ENCODE measurements around the gene CLEC16A. TPM values are rescaled to one million over a fixed set of nuclear protein-coding genes. Genes with fewer than 3 reads are reported as not detected.

The CLEC16A gene
- total RNA-seq, 1 experiment from 2014 or later, result 17.4 TPM

DNA sequence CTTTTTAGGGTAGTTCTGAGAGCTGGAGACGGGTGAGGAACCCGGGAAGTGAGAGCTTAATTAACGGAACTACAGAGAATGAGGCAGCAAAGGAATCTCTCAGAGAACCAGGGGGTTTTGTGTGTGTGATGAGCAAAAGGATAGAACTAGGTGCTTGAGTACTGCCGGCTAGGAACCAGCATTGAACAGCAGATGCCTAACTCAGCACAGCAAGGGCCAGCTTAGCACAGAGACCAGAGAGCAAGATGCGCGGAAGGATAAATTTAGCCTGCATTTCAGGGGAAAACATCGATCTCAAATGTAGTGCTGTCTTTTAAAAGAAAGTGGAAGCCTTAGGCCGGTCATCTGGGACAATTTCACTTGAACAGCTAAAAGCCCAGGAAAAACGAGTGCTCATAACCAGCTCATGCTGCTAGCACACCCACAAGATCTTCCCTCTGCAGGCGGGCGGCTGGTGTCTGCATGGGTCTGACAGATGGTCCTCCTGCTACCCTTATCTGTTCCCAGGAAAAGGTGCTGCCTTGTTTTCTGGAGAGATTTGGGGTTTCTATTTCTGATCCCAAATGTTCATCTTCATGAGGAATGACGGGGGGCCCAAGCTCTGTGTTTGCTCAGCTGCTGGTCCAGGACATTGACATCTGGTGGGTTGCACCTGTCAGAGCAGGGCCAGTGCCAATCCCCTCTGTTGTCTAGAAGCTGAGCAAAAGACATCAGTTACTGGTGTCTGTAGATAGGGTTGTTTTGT is 207.7 kb downstream of the CLEC16A start:
- no peaks in the 10 kb centered on the region for H3K36me3 ChIP-seq (ENCODE audit: insufficient read depth, low read length)
- no peaks in the 10 kb centered on the region for H3K4me1 ChIP-seq (ENCODE audit: low read length)
- no peaks in the 10 kb centered on the region for H3K79me2 ChIP-seq (ENCODE audit: low read length)
- H3K9ac ChIP-seq (ENCODE audit: low read length), result no peak overlapping the region
- no peak overlapping the region for H3K4me3 ChIP-seq (ENCODE audit: low read length)
- no peak overlapping the region for H3K4me2 ChIP-seq (ENCODE audit: low read depth, low read length, poor library complexity, severe bottlenecking)
- no peak for DNase-seq
- H3K27me3 ChIP-seq (ENCODE audit: low read length), result no peaks in the 10 kb centered on the region
- no peaks in the 10 kb centered on the region for H3K9me3 ChIP-seq (ENCODE audit: low read length)
- H3K27ac ChIP-seq (ENCODE audit: low read length), result no peak overlapping the region
- H3K9me2 ChIP-seq (replicated peaks; ENCODE audit: insufficient read depth, low read length), result no peaks in the 10 kb centered on the region
- H4K20me1 ChIP-seq (ENCODE audit: insufficient read depth, low read depth, low read length), result peaks cover 10% of the 10 kb centered on the region; the same call in 1 of the 2 replicates
- no peak overlapping the region for H2AFZ ChIP-seq (ENCODE audit: low read length)

DNA sequence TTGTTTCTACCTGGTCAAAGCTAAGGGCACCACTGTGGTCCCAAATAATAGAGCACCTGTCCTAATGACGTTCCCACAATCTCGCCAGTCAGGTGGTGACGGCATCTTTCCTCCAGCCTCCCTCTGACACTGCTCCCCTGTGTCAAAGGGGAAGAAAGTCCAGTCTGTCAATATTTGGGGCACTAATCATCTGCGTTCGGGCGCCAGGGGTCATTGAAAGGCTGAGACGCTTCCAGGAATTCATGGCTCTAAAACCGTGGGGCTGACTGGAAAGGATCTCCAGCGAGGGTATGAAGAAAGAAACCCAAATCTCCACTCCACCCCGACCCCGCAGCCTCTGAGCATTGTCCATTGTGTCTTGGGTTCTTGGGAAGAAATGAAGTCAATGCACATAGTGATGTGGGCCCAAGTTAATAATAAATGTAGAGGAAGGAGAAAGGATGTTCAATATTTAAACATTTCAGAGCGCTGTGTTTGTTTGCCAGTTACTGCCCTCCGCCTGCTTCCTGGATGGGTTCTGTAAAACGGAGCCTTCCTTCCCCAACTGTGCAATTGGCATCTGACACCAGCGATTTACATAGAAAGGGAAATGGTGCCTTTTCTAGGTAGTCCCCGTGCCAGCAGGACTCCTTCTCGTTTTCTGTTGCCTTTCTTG is 208.4 kb downstream of the CLEC16A start:
- Histone ChIP-seq H3K9me2 (replicated peaks; ENCODE audit: insufficient read depth, low read length) (no peaks in the 10 kb centered on the region), H3K27ac (ENCODE audit: low read length) (no peak overlapping the region), H3K79me2 (ENCODE audit: low read length) (no peaks in the 10 kb centered on the region), H3K9ac (ENCODE audit: low read length) (no peak overlapping the region), H3K4me1 (ENCODE audit: low read length) (no peaks in the 10 kb centered on the region), H3K4me2 (ENCODE audit: low read depth, low read length, poor library complexity, severe bottlenecking) (no peak overlapping the region), H3K36me3 (ENCODE audit: insufficient read depth, low read length) (no peaks in the 10 kb centered on the region), H3K4me3 (ENCODE audit: low read length) (no peak overlapping the region), H2AFZ (ENCODE audit: low read length) (no peak overlapping the region), H3K9me3 (ENCODE audit: low read length) (no peaks in the 10 kb centered on the region), H3K27me3 (ENCODE audit: low read length) (no peaks in the 10 kb centered on the region), H4K20me1 (ENCODE audit: insufficient read depth, low read depth, low read length) (peaks cover 10% of the 10 kb centered on the region; the same call in 1 of the 2 replicates)
- DNase-seq, result no peak

DNA sequence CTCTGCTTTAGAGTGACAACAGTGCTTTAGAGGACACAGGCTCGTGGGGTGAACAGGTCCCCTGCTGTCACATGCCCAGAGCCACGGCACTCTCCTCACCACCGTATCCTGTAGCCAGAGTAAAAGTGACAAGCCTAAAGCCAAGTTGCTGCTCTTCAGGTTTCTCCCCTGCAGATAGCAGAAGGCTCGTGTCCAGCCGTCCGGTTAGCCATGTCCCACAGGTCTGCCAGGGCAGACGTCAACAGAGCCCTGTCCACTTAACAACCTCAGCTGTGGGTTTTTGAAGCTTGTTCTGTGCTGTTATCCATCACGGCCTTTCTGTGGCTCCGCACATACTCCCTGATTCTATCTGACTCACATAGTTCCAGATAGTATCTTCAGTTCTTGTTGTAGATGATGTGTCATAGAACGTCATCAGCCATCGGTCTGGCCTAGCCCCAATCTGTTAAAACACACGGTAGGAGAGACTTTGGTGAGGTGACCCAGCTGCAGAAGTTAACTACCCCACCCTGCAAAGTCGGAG is 211.0 kb downstream of the CLEC16A start:
- Histone ChIP-seq H3K27me3 (ENCODE audit: low read length) (no peaks in the 10 kb centered on the region), H3K4me3 (ENCODE audit: low read length) (no peak overlapping the region), H3K27ac (ENCODE audit: low read length) (no peak overlapping the region), H3K4me2 (ENCODE audit: low read depth, low read length, poor library complexity, severe bottlenecking) (no peak overlapping the region), H3K4me1 (ENCODE audit: low read length) (no peaks in the 10 kb centered on the region), H2AFZ (ENCODE audit: low read length) (no peak overlapping the region), H3K9ac (ENCODE audit: low read length) (no peak overlapping the region), H3K79me2 (ENCODE audit: low read length) (no peaks in the 10 kb centered on the region), H4K20me1 (ENCODE audit: insufficient read depth, low read depth, low read length) (peaks cover 10% of the 10 kb centered on the region; the same call in 1 of the 2 replicates), H3K9me3 (ENCODE audit: low read length) (no peaks in the 10 kb centered on the region), H3K9me2 (replicated peaks; ENCODE audit: insufficient read depth, low read length) (no peaks in the 10 kb centered on the region), H3K36me3 (ENCODE audit: insufficient read depth, low read length) (no peaks in the 10 kb centered on the region)
- no peak for DNase-seq

DNA sequence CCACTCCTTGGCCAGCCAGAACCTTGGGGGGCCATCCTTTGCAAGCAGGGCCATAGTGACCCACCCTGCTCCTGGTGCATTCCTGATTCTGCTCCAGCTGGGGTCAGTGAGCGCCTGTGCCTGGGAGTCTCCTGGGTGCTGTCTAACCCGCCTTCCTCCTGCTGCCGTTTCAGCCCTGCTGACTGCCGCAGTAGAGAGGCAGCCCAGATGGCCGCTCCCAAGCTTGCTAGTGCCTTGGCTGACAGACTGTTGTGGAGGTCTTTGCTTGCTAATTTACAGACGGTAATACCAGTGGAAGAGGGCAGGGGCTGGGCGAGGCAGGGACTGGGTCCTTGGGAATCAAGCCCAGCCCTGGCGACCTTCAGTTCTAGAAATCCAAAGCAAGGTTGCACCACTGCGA is 212.0 kb downstream of the CLEC16A start:
- no peak overlapping the region for H3K9ac ChIP-seq (ENCODE audit: low read length)

DNA sequence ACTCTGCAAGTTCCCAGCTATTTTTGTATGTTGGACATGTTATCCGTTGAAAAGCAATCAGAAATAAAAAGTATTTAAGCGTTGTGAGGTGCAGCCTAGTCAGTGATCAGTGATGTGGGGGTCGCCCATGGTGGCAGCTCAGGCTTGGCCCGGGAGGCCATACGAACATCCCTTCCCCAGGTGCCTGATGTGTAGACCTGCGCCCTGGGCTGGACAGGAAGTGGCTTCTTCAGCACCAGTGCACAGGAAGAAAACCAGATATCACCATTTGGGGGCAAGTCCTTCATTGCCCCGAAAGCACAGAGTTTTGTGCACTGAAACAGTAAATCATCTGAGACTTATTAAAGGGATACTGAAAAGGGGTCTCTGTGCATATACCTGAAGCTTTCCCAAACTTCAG is 212.8 kb downstream of the CLEC16A start:
- Histone ChIP-seq H4K20me1 (ENCODE audit: insufficient read depth, low read depth, low read length) (peaks cover 19% of the 10 kb centered on the region; the same call in 1 of the 2 replicates), H3K9ac (ENCODE audit: low read length) (no peak overlapping the region), H3K4me3 (ENCODE audit: low read length) (no peak overlapping the region), H3K27ac (ENCODE audit: low read length) (no peak overlapping the region), H2AFZ (ENCODE audit: low read length) (no peak overlapping the region), H3K36me3 (ENCODE audit: insufficient read depth, low read length) (no peaks in the 10 kb centered on the region), H3K9me3 (ENCODE audit: low read length) (no peaks in the 10 kb centered on the region), H3K9me2 (replicated peaks; ENCODE audit: insufficient read depth, low read length) (no peaks in the 10 kb centered on the region), H3K27me3 (ENCODE audit: low read length) (no peaks in the 10 kb centered on the region), H3K4me2 (ENCODE audit: low read depth, low read length, poor library complexity, severe bottlenecking) (no peak overlapping the region), H3K4me1 (ENCODE audit: low read length) (no peaks in the 10 kb centered on the region), H3K79me2 (ENCODE audit: low read length) (no peaks in the 10 kb centered on the region)
- no peak for DNase-seq

More for the DNA sequence above, 212.0 kb downstream of the CLEC16A start:
- Histone ChIP-seq H3K4me3 (ENCODE audit: low read length) (no peak overlapping the region), H3K27ac (ENCODE audit: low read length) (no peak overlapping the region), H3K27me3 (ENCODE audit: low read length) (no peaks in the 10 kb centered on the region), H3K9me3 (ENCODE audit: low read length) (no peaks in the 10 kb centered on the region), H3K9me2 (replicated peaks; ENCODE audit: insufficient read depth, low read length) (no peaks in the 10 kb centered on the region), H3K4me2 (ENCODE audit: low read depth, low read length, poor library complexity, severe bottlenecking) (no peak overlapping the region), H2AFZ (ENCODE audit: low read length) (no peak overlapping the region), H3K79me2 (ENCODE audit: low read length) (no peaks in the 10 kb centered on the region), H4K20me1 (ENCODE audit: insufficient read depth, low read depth, low read length) (peaks cover 15% of the 10 kb centered on the region; the same call in 1 of the 2 replicates), H3K4me1 (ENCODE audit: low read length) (no peaks in the 10 kb centered on the region), H3K36me3 (ENCODE audit: insufficient read depth, low read length) (no peaks in the 10 kb centered on the region)
- DNase-seq, result no peak

DNA sequence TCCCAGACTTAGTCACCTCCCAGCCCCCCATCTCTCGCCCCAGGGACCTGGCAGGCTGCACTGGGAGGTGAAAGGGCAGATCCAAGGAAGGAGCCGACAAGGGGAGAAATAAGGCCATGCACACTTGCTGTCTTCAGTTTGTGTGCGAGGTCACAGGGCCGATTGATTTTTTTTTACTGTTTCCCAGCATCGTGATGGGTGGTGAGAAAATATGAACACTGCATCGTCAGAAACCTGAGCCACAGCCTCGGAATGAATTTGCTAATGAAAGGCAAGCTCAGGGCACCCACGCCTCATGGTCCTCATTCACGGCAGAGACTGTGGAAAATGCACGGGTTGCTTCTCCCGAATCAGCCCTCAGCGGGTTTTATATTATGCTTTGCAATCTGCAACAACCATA is 213.7 kb downstream of the CLEC16A start:
- no peak overlapping the region for H2AFZ ChIP-seq (ENCODE audit: low read length)
- no peak overlapping the region for H3K4me3 ChIP-seq (ENCODE audit: low read length)
- H4K20me1 ChIP-seq (ENCODE audit: insufficient read depth, low read depth, low read length), result peaks cover 17% of the 10 kb centered on the region; the same call in 1 of the 2 replicates
- no peak overlapping the region for H3K9ac ChIP-seq (ENCODE audit: low read length)
- no peak for DNase-seq
- no peak overlapping the region for H3K4me2 ChIP-seq (ENCODE audit: low read depth, low read length, poor library complexity, severe bottlenecking)
- no peaks in the 10 kb centered on the region for H3K36me3 ChIP-seq (ENCODE audit: insufficient read depth, low read length)
- H3K9me3 ChIP-seq (ENCODE audit: low read length), result no peaks in the 10 kb centered on the region
- no peak overlapping the region for H3K27ac ChIP-seq (ENCODE audit: low read length)
- H3K9me2 ChIP-seq (replicated peaks; ENCODE audit: insufficient read depth, low read length), result no peaks in the 10 kb centered on the region
- H3K4me1 ChIP-seq (ENCODE audit: low read length), result no peaks in the 10 kb centered on the region
- H3K27me3 ChIP-seq (ENCODE audit: low read length), result no peaks in the 10 kb centered on the region
- H3K79me2 ChIP-seq (ENCODE audit: low read length), result no peaks in the 10 kb centered on the region

DNA sequence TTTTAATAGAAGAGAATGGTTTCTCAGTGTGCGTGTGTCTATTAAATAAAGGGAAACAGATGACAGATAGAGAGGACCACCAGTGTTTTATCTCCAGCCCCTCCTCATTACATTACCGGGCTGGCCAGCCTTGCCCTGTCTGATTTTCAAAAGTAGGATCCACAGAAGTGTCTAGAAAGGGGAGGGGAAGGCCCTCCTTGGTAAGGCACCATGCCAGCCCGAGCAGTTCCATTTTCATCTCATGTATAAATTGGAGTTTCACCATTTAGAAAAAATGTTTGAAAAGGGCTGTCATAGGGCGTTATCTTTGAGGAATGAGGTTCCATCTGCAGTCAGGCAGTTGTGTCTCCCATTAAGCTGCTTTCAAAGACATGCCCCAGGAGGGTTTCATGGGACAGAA is 214.9 kb downstream of the CLEC16A start:
- DNase-seq, result no peak
- H2AFZ ChIP-seq (ENCODE audit: low read length), result no peak overlapping the region
- no peak overlapping the region for H3K4me2 ChIP-seq (ENCODE audit: low read depth, low read length, poor library complexity, severe bottlenecking)
- H4K20me1 ChIP-seq (ENCODE audit: insufficient read depth, low read depth, low read length), result peaks cover 17% of the 10 kb centered on the region; the same call in 1 of the 2 replicates
- no peaks in the 10 kb centered on the region for H3K79me2 ChIP-seq (ENCODE audit: low read length)
- no peaks in the 10 kb centered on the region for H3K9me3 ChIP-seq (ENCODE audit: low read length)
- no peaks in the 10 kb centered on the region for H3K36me3 ChIP-seq (ENCODE audit: insufficient read depth, low read length)
- H3K9me2 ChIP-seq (replicated peaks; ENCODE audit: insufficient read depth, low read length), result no peaks in the 10 kb centered on the region
- H3K4me3 ChIP-seq (ENCODE audit: low read length), result no peak overlapping the region
- no peaks in the 10 kb centered on the region for H3K4me1 ChIP-seq (ENCODE audit: low read length)
- no peak overlapping the region for H3K27ac ChIP-seq (ENCODE audit: low read length)
- H3K27me3 ChIP-seq (ENCODE audit: low read length), result no peaks in the 10 kb centered on the region
- H3K9ac ChIP-seq (ENCODE audit: low read length), result no peak overlapping the region

DNA sequence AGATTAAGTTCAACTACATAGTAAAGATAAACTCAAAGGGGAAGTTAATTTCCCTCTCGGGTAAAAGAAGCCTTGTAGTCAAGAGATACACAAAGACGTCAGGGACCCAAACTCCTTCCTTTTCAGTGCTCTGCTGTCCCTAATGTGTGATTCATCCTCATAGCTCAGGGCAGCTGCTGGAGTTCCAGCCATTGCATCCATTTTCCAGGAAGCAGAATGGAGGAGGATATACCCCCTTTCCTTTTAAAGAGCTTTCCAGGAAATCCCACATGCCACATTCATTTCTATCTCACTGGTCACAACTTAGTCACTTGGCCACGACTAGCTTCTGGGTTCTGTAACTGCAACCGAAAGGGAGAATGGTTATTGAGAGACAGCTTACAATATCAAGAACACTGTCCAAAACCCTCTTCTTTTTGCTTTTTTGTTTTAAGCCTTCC is 216.3 kb downstream of the CLEC16A start:
- Histone ChIP-seq H3K4me2 (ENCODE audit: low read depth, low read length, poor library complexity, severe bottlenecking) (no peak overlapping the region), H3K9ac (ENCODE audit: low read length) (no peak overlapping the region), H3K4me3 (ENCODE audit: low read length) (no peak overlapping the region), H3K27me3 (ENCODE audit: low read length) (no peaks in the 10 kb centered on the region), H3K9me3 (ENCODE audit: low read length) (no peaks in the 10 kb centered on the region), H3K4me1 (ENCODE audit: low read length) (no peaks in the 10 kb centered on the region), H3K36me3 (ENCODE audit: insufficient read depth, low read length) (no peaks in the 10 kb centered on the region), H3K79me2 (ENCODE audit: low read length) (no peaks in the 10 kb centered on the region), H4K20me1 (ENCODE audit: insufficient read depth, low read depth, low read length) (peaks cover 13% of the 10 kb centered on the region; the same call in 1 of the 2 replicates), H3K27ac (ENCODE audit: low read length) (no peak overlapping the region), H3K9me2 (replicated peaks; ENCODE audit: insufficient read depth, low read length) (no peaks in the 10 kb centered on the region), H2AFZ (ENCODE audit: low read length) (no peak overlapping the region)
- no peak for DNase-seq

Measured in Karpas-422 (cell line).